Keratinocyte (primary cell): ENCODE data around the gene CCDC88B. TPM values are rescaled to one million over a fixed set of nuclear protein-coding genes. Genes with fewer than 3 reads are reported as not detected.
A peak's percentile ranks its signal among the peaks of the same experiment; 100 is the strongest.
"Not testable (repeated sequence)": the region's sequence is repeated elsewhere in the genome, so short reads cannot be mapped to it uniquely, and the experiment has no call there.

Experiments
- DNase-seq: peaks from one replicate; pipeline ENCODE4 v3.0.0-alpha.2; 2011; ENCODE audit warnings: low read depth, missing footprints, low spot score
- FAIRE-seq: peaks from 2 replicates; lab custom pipeline; 2011; peaks lifted over from hg19 to GRCh38; lab: Jason Lieb, UNC
- H2AFZ ChIP-seq: 2 replicates; pipeline ENCODE4 v1.6.0; 2012; ENCODE audit warnings: low read length, control low read depth, inconsistent platforms; ENCODE audit not compliant: control insufficient read depth
- H3K27ac ChIP-seq: 2 replicates; pipeline ENCODE4 v1.5.1; 2011; ENCODE audit warnings: low read length; ENCODE audit not compliant: control insufficient read depth, insufficient read depth
- H3K27me3 ChIP-seq: 3 replicates; pipeline ENCODE4 v1.6.0; 2011; ENCODE audit warnings: low read length; ENCODE audit not compliant: control insufficient read depth, insufficient read depth; ENCODE audit errors: extremely low read depth
- H3K36me3 ChIP-seq, 2 experiments: 2 replicates in 1 of 2; 3 replicates in 1 of 2; pipeline ENCODE4 v1.5.1; 2011; ENCODE audit warnings: low read length in 2 of 2, mild to moderate bottlenecking in 1 of 2; ENCODE audit not compliant: control insufficient read depth in 2 of 2, insufficient read depth in 2 of 2; ENCODE audit errors: extremely low read depth in 1 of 2
- H3K4me1 ChIP-seq: 3 replicates; pipeline ENCODE4 v1.5.1; 2011; ENCODE audit warnings: low read length; ENCODE audit not compliant: control insufficient read depth, insufficient read depth; ENCODE audit errors: extremely low read depth
- H3K4me2 ChIP-seq: 3 replicates; pipeline ENCODE4 v1.6.0; 2011; ENCODE audit warnings: low read depth, low read length; ENCODE audit not compliant: control insufficient read depth, insufficient read depth; ENCODE audit errors: extremely low read depth
- H3K4me3 ChIP-seq, 3 experiments: fragments of 200-600 bp in 1 of 3; sonication (generic) in 1 of 3; 2 replicates in 2 of 3; 3 replicates in 1 of 3; pipeline ENCODE4 v1.5.1; 2011 to 2016; ENCODE audit warnings: low read length in 3 of 3, mild to moderate bottlenecking in 3 of 3, control low read depth in 2 of 3, inconsistent platforms in 1 of 3, low read depth in 1 of 3, mixed read lengths in 1 of 3, mixed run types in 1 of 3, moderate library complexity in 1 of 3; ENCODE audit not compliant: control insufficient read depth in 2 of 3, insufficient read depth in 2 of 3; ENCODE audit errors: extremely low read depth in 1 of 3
- H3K79me2 ChIP-seq: 2 replicates; pipeline ENCODE4 v1.6.0; 2012; ENCODE audit warnings: low read length; ENCODE audit not compliant: control insufficient read depth, insufficient read depth
- H3K9ac ChIP-seq: 3 replicates; pipeline ENCODE4 v1.6.0; 2011; ENCODE audit warnings: low read length; ENCODE audit not compliant: control insufficient read depth, insufficient read depth; ENCODE audit errors: extremely low read depth
- H3K9me1 ChIP-seq: 3 replicates; pipeline ENCODE4 v1.6.0; 2011; ENCODE audit warnings: low read length; ENCODE audit not compliant: control insufficient read depth, insufficient read depth; ENCODE audit errors: extremely low read depth
- H3K9me3 ChIP-seq: 2 replicates; pipeline ENCODE4 v1.5.1; 2012; ENCODE audit warnings: low read depth, low read length; ENCODE audit not compliant: control insufficient read depth
- H4K20me1 ChIP-seq: 3 replicates; pipeline ENCODE4 v1.6.0; 2011; ENCODE audit warnings: low read length; ENCODE audit not compliant: control insufficient read depth, insufficient read depth; ENCODE audit errors: extremely low read depth
- CTCF ChIP-seq, 3 experiments: IDR thresholded peaks in 1 of 3; conservative IDR thresholded peaks in 1 of 3; optimal IDR thresholded peaks in 1 of 3; 2 replicates in 2 of 3; 3 replicates in 1 of 3; pipeline versions ENCODE3 to v1.5.1; 2011; ENCODE audit warnings: low read length in 3 of 3, mild to moderate bottlenecking in 3 of 3, moderate library complexity in 2 of 3, control low read depth in 1 of 3, inconsistent platforms in 1 of 3; ENCODE audit not compliant: insufficient read depth in 2 of 3; ENCODE audit errors: extremely low read depth in 1 of 3
- EZH2 ChIP-seq: IDR thresholded peaks from one replicate; pipeline ENCODE4 v1.6.1; 2012; ENCODE audit warnings: inconsistent platforms, mild to moderate bottlenecking, low read length, moderate library complexity
- dilution Hi-C: fragments of 300-500 bp; cut with MboI; formaldehyde crosslinking; loops from one replicate; pipeline ENCODE4 v1.7.0; 2020; ENCODE audit warnings: low sequenced_read_pairs; ENCODE audit not compliant: extremely low pct_ligation_motif_present
- polyA plus RNA-seq, 5 experiments: library from polyadenylated mRNA; depleted of rRNA in 3 of 5; stranded (reverse) in 3 of 5; stranded (forward) in 1 of 5; unstranded in 1 of 5; fragments of >200 nt; gene quantifications; 1 replicate in 1 of 5; 2 replicates in 3 of 5; 3 replicates in 1 of 5; pipeline versions ENCODE4 v1.2.1 to v1.2.3, GENCODE V29; 2011 to 2012; ENCODE audit warnings: missing spikeins in 2 of 5, low read depth in 1 of 5, low replicate concordance in 1 of 5

The CCDC88B gene
- polyA plus RNA-seq, 1 donor (not counting 4 experiments of a cell fraction or from before 2014, with no cell fraction given) = 3.7 TPM

GRCh38 chr11:64314146-64314804 is 25.7 kb upstream of the CCDC88B start:
- Histone ChIP-seq H3K4me1 (peaks cover 33% of the 10 kb centered on the region), H3K79me2 (peaks cover 22% of the 10 kb centered on the region), H3K4me3 (no peak overlapping the region), H3K27ac (no peak overlapping the region), H3K4me2 (no peak overlapping the region), H3K27me3 (no peaks in the 10 kb centered on the region), H3K36me3 (peaks cover 13 to 22% of the 10 kb centered on the region in 2 experiments), H3K9me3 (no peaks in the 10 kb centered on the region), H4K20me1 (peaks cover 3% of the 10 kb centered on the region), H3K9me1 (no peaks in the 10 kb centered on the region), H3K9ac (no peak overlapping the region), H2AFZ (no peak overlapping the region)
- DNase-seq = no peak
- dilution Hi-C loops = no loop called here
- no peak for TF ChIP-seq EZH2
- peak; percentile 3 to 21 (median 20) for TF ChIP-seq CTCF (optimal IDR thresholded peaks at IDR 0.05 in 1 of 3, IDR thresholded peaks at IDR 0.05 in 1 of 3, conservative IDR thresholded peaks at IDR 0.05 in 1 of 3; ENCODE audit: extremely low read depth in 1 of 3, insufficient read depth in 2 of 3, low read length in 3 of 3)
- FAIRE-seq = no peak

GRCh38 chr11:64314805-64315561 is 25.0 kb upstream of the CCDC88B start:
- FAIRE-seq (no peak), DNase-seq (no peak)
- dilution Hi-C loops = no loop called here
- H3K36me3 ChIP-seq = peaks cover 13 to 26% of the 10 kb centered on the region in 2 experiments
- H3K27ac ChIP-seq = no peak overlapping the region
- H3K4me2 ChIP-seq = no peak overlapping the region
- H3K9me3 ChIP-seq = no peaks in the 10 kb centered on the region
- H3K79me2 ChIP-seq = peaks cover 27% of the 10 kb centered on the region
- no peaks in the 10 kb centered on the region for H3K9me1 ChIP-seq
- TF ChIP-seq CTCF (optimal IDR thresholded peaks at IDR 0.05 in 1 of 3, IDR thresholded peaks at IDR 0.05 in 1 of 3, conservative IDR thresholded peaks at IDR 0.05 in 1 of 3; ENCODE audit: extremely low read depth in 1 of 3, insufficient read depth in 2 of 3, low read length in 3 of 3) = no peak
- no peak for TF ChIP-seq EZH2
- no peaks in the 10 kb centered on the region for H3K27me3 ChIP-seq
- no peak overlapping the region for H3K9ac ChIP-seq
- peaks cover 37% of the 10 kb centered on the region for H3K4me1 ChIP-seq
- H4K20me1 ChIP-seq = peaks cover 3% of the 10 kb centered on the region
- H2AFZ ChIP-seq = no peak overlapping the region
- no peak overlapping the region for H3K4me3 ChIP-seq

- H4K20me1 ChIP-seq, H2AFZ ChIP-seq, FAIRE-seq, DNase-seq, H3K9me3 ChIP-seq, H3K9me1 ChIP-seq, dilution Hi-C loops, H3K27ac ChIP-seq, H3K27me3 ChIP-seq: not testable (repeated sequence)
- Histone ChIP-seq H3K4me3 (peak overlapping the region in 2 of 3 experiments; percentile 56 to 73), H3K4me1 (peaks cover 42% of the 10 kb centered on the region), H3K4me2 (peak overlapping the region; percentile 64), H3K79me2 (peaks cover 32% of the 10 kb centered on the region), H3K9ac (peak overlapping the region; percentile 90), H3K36me3 (peaks cover 18 to 33% of the 10 kb centered on the region in 2 experiments)
Measured at GRCh38 chr11:64315667-64316526, 24.1 kb upstream of the CCDC88B start.
